GM18499 (cell line): ENCODE measurements around the gene DNMT3A.

Experiments
- ATAC-seq: cut with Tn5 transposase; IDR thresholded peaks from one replicate; pipeline ENCODE4 v1.9.1; 2021; ENCODE audit warnings: moderate number of reproducible peaks; ENCODE audit not compliant: insufficient read depth, unreplicated experiment

The DNMT3A gene

DNA sequence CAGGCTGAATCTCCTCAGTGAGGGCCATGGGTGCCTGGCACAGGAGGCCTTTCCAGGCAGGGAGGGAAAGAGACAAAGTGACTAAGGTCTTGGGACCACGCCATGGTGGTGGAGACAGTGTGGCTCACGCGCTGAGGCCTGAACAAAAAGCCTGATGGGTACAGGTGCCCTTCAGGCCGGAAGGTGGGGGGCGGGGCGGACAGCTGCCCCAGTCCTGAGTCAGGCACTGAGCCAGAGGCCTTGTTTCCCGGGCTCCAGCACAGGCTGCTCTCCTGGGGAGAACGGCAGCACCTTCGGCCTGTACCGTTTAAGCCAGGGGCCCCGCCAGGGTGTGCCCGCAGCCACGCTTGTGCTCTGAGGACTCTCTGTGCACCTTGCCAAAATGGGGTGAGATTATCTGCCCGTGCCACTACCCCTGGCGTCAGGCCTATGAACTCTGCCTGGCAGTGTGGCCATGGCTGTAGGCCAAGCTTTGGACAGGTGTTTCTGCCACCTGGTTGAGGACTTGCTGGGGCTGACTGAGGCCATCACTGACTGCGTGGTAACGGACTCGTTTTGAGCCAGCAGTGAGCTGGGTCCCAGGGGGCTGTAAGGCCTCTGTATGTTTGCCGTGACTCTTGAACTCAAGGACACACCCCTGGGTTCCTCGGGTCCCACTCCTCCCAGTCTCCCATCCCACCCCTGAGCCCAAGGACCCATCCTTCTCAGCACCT is 31.7 kb upstream of the DNMT3A start:
- no peak for ATAC-seq

DNA sequence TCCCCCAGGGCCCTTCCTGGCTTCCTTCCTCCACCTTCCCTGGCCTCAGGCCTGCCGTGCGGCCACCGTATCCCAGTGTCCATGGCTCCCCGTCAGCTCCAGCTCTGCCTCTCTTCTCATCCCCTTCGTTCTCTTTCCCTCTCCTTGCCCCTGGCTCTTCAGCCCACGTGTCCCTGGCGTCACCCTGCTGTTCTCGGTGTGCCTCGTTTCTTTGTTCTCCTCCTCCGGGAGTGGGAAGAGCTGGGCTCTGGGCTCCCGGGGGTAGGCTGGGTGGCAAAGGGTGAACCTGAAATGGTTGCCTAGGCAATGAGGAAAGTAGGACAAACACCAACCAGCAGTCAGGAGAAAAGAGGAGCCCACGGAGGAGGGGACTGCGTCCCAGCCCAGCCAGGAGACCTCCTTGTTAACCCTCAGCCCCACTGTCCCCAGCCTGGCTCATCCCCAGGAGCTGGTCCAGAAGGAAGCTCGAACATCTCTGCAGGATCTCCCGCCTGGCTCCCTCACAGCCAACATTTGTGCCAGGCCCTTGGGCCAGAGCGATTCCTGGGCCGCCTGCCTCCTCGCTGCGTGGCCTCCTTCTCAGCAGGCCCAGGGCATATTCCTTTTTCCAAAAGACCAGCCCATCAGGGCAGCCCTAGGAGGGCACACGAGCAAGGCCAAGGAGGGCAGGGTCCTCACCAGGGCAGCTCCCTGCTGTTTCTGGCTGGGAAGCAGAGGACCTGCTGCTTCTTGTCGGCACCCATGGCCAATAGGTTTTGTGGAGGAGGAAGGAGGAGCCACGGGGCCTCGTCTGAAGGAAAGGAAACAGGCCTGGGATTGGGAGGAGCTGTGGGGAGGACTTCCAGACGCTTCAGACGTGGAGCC is 30.9 kb upstream of the DNMT3A start:
- ATAC-seq = no peak

DNA sequence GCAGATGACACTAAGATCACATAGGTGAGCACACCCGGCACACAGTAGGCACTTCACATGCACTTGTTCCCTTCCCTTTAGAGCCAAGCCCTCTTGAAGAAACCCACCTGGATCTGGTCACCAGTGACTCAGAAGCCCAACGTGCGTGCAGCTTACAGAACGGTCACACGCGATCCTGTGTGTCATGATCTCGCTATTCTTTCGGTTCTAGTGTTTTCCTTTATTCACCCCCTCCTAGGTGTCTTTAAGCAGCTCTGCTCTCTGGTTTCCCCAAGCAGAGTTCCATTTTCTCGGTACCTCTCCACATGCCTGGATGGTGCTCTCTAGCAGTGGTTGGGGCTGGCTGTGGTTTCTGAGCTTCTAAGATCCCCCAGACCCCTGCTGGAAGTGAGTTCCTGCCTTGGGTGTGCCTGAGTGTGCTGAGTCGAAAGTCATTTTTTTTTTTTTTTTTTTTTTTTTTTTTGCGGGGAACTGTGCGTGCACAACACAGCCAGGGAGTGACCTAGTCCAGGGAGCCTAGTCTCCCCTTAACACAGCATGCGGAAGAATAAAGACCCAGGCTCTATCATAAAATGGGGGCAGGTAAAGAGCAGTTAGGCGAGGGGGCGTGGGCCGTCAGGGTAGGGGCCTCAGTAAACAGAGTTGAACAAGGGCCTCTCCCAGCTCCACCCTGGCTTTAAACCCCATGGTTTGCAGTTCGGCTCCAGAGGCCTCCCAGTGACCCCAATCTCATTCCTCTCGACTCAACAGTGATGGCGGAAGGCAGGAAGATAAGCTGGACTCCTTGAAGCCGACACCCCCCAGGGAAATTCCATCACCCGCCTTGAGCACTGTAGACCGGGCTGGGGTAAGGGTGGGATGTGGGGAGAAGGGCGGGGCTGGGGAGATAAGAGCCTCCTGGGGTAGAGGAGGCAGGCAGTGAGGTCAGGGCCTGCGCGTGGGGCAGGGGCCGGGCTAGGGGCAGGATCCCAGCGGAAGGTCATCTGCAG is 29.8 kb upstream of the DNMT3A start:
- no peak for ATAC-seq

- ATAC-seq = no peak
Measured at GRCh38 chr2:25369876-25370275, 28.2 kb upstream of the DNMT3A start.

DNA sequence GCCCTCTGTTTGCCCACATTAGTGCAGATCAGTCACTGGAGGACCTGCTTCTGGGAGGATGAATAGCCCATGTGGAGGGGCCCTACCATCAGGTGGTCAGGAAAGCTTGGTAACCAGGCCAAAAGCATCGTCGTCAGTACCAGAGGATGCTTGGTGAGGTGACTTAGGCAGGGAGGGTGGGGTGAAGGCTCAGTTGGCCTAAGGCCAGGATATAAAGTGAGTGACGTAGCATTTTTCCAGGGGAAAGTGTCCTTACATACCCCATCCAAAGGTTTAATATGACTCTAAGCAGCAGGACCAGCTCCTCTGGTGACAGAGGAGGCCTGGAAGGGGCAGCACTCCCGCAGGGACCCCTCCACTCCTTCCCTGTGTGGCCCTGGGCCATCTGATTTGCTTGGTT is 27.7 kb upstream of the DNMT3A start:
- no peak for ATAC-seq

DNA sequence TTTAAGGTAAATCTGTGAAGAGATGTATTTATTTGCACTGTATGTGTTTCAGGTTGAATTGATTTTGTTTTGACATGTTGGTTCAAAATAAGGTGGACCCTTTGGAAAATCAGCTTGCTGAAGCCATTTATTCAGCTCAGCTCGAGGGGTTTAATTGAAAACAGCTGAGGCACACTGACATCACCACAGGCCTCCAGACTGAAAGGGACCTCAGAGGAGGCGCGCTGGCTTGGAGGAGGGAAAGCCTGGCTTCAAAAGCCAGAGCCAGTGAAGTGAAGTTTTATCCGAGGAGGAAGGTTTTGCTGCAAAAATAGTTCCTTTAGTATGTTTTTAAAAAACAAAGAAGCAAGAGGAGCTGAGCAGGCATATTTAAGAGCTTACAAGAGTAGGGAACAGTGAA is 26.9 kb upstream of the DNMT3A start:
- ATAC-seq = no peak

GRCh38 chr2:25367296-25367695 is 25.6 kb upstream of the DNMT3A start:
- ATAC-seq = no peak

- ATAC-seq = no peak
Measured at GRCh38 chr2:25366629-25367028, 24.9 kb upstream of the DNMT3A start.

- no peak for ATAC-seq
Measured at GRCh38 chr2:25365241-25365640, 23.5 kb upstream of the DNMT3A start.

GRCh38 chr2:25363733-25364132 is 22.0 kb upstream of the DNMT3A start:
- ATAC-seq = no peak

DNA sequence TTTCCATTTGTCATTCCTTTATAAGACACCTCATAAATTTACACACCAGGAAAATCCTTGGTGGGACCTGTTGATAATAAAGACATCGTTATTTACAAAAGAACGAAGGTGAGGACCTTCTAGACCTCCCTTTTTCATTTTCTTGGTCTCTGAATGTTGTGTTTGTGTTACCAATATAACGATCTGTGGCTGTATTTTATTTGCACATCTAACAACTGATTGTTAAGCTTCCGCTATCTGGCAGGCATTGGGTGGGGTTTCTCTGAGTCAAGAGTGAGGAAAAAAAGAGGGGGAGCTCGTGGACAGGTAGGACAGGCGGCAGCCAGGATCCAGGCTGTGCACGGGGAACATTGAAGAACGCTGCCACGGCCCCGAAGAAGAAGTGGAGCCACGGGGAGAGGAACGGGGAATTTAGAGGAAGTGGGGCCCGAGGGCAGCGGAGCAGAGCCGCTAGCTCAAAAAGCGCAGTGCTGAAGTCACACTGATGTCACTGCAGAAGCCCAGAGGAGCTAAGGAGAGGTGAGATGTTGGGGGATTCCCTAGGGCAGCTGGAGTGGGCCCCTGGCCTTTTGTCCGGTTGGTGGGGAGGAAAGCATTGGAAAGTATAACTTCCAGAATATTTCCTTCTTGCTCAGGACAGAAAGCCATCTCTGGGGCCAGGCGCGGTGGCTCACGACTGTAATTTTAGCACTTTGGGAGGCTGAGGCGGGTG is 20.9 kb upstream of the DNMT3A start:
- ATAC-seq = no peak

GRCh38 chr2:25362049-25362433 is 20.3 kb upstream of the DNMT3A start:
- ATAC-seq = peak; percentile 50

GRCh38 chr2:25361261-25362048 is 19.7 kb upstream of the DNMT3A start:
- no peak for ATAC-seq

- ATAC-seq = no peak
Measured at GRCh38 chr2:25358836-25359235, 17.1 kb upstream of the DNMT3A start.

- ATAC-seq = no peak
Measured at GRCh38 chr2:25358249-25358815, 16.6 kb upstream of the DNMT3A start.

GRCh38 chr2:25356088-25356487 is 14.4 kb upstream of the DNMT3A start:
- ATAC-seq = no peak

DNA sequence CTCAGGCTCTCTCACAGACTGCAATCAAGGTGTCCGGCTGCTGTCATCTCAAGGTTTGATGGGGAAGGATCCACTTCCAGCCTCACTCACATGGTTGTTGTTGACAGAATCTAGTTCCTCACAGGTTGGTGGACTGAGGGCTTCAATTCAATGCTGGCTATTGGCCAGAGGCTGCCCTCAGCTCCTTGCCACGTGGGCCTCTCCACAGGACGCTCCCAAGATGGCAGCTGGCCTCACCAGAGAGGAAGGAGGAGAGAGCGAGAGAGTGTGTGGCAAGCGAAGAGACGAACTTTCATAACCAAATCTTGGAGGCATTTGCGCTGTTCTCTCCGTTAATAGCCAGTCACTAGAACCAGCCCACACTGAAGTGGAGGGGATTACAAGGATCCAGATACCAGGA is 13.5 kb upstream of the DNMT3A start:
- no peak for ATAC-seq

DNA sequence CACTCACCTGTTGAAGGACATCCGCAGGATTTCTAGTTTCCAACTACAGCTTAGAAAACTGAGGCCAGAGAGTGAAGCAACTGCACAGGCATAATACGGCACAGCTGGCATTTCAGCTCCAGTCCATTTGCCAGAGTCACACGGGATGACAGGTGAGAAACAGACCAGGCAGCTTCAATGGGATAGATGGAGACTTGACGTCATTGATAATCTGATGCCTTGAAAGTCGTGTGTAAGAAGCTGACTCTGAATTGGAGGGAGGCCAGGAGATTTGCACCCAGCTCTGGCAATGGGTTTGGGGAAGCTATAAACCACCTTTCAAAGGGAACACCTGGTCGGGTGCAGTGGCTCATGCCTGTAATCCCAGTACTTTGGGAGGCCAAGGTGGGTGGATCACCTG is 12.4 kb upstream of the DNMT3A start:
- ATAC-seq = no peak

- ATAC-seq = no peak
Measured at GRCh38 chr2:25349397-25349796, 7.7 kb upstream of the DNMT3A start.
